HUES6 (cell line): ENCODE data around the gene TRIM4.
"Not testable (repeated sequence)": the region's sequence is repeated elsewhere in the genome, so short reads cannot be mapped to it uniquely, and the experiment has no call there.

Experiments used
- H3K27ac ChIP-seq: 2 replicates; pipeline ENCODE4 v1.7.0; 2013; ENCODE audit warnings: low read depth, mild to moderate bottlenecking, low read length, inconsistent platforms
- H3K27me3 ChIP-seq: 2 replicates; pipeline ENCODE4 v1.6.1; 2013; ENCODE audit warnings: low read length; ENCODE audit not compliant: control insufficient read depth, insufficient read depth
- H3K36me3 ChIP-seq: 2 replicates; pipeline ENCODE4 v1.6.1; 2013; ENCODE audit warnings: low read length; ENCODE audit not compliant: control insufficient read depth, insufficient read depth
- H3K4me1 ChIP-seq: 2 replicates; pipeline ENCODE4 v1.6.1; 2013; ENCODE audit warnings: low read length; ENCODE audit not compliant: control insufficient read depth, insufficient read depth
- H3K4me3 ChIP-seq: 2 replicates; pipeline ENCODE4 v1.5.1; 2013; ENCODE audit warnings: low read depth, low read length
- H3K9ac ChIP-seq: one replicate; pipeline ENCODE4 v1.6.1; 2013; ENCODE audit warnings: mild to moderate bottlenecking, low read length
- H3K9me3 ChIP-seq: 2 replicates; pipeline ENCODE4 v1.6.1; 2013; ENCODE audit warnings: low read depth, low read length; ENCODE audit not compliant: control insufficient read depth, insufficient read depth

The TRIM4 gene, protein sequence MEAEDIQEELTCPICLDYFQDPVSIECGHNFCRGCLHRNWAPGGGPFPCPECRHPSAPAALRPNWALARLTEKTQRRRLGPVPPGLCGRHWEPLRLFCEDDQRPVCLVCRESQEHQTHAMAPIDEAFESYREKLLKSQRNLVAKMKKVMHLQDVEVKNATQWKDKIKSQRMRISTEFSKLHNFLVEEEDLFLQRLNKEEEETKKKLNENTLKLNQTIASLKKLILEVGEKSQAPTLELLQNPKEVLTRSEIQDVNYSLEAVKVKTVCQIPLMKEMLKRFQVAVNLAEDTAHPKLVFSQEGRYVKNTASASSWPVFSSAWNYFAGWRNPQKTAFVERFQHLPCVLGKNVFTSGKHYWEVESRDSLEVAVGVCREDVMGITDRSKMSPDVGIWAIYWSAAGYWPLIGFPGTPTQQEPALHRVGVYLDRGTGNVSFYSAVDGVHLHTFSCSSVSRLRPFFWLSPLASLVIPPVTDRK

DNA sequence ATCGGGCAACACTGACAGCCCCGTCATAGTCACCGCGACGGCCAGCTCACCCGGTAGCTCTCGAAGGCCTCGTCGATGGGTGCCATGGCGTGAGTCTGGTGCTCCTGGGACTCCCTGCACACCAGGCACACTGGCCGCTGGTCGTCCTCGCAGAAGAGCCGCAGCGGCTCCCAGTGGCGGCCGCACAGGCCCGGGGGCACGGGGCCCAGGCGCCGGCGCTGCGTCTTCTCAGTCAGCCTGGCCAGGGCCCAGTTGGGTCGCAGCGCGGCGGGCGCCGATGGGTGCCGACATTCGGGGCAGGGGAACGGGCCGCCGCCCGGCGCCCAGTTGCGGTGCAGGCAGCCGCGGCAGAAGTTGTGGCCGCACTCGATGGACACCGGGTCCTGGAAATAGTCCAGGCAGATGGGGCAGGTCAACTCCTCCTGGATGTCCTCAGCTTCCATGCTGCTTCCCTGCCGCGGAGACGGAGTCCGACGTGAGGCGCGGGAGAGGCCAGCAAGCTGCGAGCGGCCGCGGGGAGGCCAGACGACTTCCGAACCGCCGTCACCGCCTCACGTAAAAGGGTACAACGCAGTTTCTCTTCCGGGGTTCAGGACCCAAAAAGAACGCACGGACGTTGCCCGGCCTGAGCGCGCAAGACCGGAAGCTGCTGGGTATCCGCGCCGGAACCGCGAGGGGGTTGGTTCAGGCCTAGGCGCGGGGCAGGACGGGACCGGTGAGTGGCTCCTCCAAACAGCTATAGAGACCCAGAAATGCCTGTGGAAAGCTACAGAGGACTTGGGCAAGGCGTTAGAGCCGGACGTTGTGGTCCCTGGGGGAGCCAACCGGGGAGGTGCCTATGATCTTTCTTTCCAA, at the start of gene TRIM4:
TRIM4 (minus strand) TSS at position 572 of the 855 bp plus-strand sequence; CDS start at position 443, 129 bp downstream.
- H3K4me3 ChIP-seq: peak within 1 kb of the TSS; percentile 76
- no peak within 1 kb of the TSS for H3K27ac ChIP-seq
- peak within 1 kb of the TSS; percentile 36 for H3K9ac ChIP-seq
- H3K4me1 ChIP-seq: no peaks in the 10 kb centered on the region
- H3K36me3 ChIP-seq: no peaks in the 10 kb centered on the region
- 0 out of 2 replicates have a peak, but pooled peaks cover 4% of the 10 kb centered on the region for H3K27me3 ChIP-seq
- peaks cover 15% of the 10 kb centered on the region for H3K9me3 ChIP-seq

DNA sequence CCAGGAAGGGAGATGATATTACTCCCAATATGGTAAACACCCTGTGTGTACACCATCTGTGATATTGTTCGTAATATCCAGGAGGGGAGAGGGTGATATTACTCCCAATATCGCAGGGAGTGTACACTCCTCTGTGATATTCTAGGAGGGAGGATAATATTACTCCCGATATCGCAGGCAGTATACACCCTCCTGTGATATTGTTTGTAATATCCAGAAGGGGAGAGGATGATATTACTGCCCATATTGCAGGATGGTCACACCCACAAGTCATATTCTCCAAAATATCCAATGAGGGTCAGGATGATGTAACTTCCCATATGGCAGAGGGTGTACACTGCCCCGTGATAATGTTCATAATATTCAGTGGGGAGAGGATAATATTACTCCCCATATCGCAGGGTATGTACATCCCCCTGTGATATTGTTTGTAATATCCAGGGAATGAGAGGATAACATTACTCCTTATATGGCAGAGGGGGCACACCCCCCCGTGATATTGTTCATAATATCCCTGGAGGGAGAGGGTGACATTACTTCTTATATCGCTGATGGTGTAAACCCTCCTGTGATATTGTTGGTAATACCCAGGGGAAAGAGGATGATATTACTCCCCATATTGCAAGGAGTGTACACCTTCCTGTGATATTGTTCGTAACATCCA, 39.4 kb upstream of the TRIM4 start:
- peaks cover 59% of the 10 kb centered on the region for H3K27me3 ChIP-seq
- H3K4me1 ChIP-seq: no peaks in the 10 kb centered on the region
- H3K36me3 ChIP-seq: no peaks in the 10 kb centered on the region

DNA sequence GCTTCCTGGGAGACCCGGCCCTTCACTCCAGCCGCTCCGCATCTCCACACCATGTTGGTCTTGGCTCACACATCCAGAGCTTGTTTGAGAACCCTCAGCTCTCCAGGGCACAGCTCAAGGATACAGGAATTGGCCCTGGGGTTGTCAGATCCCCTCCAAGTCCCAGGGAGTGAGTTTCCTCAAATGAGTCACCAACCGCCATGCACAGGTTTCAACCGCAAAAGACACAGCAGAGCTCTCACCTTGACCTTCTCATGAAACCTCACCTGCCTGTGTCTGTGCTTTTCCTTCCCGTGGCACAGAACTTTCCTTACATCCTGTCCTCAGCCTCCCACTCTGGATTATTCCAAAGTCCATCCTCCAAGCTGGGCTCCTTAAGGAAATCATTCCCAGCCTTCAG, 35.9 kb upstream of the TRIM4 start:
- Histone ChIP-seq H3K27me3 (peaks cover 28% of the 10 kb centered on the region), H3K27ac (no peak overlapping the region), H3K9ac (no peak overlapping the region), H3K4me1 (no peaks in the 10 kb centered on the region), H3K4me3 (no peak overlapping the region), H3K9me3 (peaks cover 13% of the 10 kb centered on the region), H3K36me3 (no peaks in the 10 kb centered on the region)

More for the DNA sequence above, 39.4 kb upstream of the TRIM4 start:
- Histone ChIP-seq H3K4me3 (no peak overlapping the region), H3K9me3 (no peaks in the 10 kb centered on the region), H3K27ac (no peak overlapping the region), H3K9ac (no peak overlapping the region)

DNA sequence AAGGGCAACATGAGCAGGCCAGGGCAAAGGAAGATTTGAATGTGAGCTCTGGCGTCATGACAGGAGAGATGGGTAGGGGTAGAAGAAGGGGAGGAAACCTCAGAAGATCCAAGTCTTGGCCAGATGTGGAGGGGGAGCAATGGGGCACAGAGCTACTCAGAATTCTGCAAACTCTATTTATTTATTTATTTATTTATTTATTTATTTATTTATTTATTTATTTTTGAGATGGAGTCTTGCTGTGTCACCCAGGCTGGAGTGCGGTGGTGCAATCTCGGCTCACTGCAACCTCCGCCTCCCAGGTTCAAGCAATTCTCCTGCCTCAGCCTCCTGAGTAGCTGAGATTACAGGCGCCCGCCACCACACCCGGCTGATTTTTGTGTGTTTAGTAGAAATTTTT, 35.3 kb upstream of the TRIM4 start:
- H3K36me3 ChIP-seq, H3K4me1 ChIP-seq, H3K9ac ChIP-seq, H3K27ac ChIP-seq, H3K4me3 ChIP-seq: not testable (repeated sequence)
- peaks cover 19% of the 10 kb centered on the region for H3K9me3 ChIP-seq
- peaks cover 22% of the 10 kb centered on the region for H3K27me3 ChIP-seq

DNA sequence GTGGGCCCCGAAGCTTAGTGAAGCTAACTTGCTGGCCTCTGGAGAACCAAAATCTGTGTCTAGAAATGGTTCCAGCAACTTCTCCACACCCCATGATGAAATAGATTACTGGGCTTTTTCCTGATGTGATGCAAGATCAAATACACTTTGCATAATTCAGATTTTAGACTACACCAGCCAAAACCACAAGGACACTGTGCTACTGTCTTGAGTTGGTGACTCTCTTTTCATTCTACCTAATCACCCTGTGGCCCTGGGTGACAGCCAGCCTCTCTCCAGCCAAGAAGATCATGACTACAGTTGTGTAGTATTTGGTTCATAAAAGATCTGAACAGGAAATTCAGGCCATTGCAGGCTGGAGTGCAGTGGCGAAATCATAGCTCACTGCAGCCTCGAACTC, 34.3 kb upstream of the TRIM4 start:
- Histone ChIP-seq H3K36me3 (no peaks in the 10 kb centered on the region), H3K9me3 (peaks cover 22% of the 10 kb centered on the region), H3K4me1 (no peaks in the 10 kb centered on the region), H3K4me3 (no peak overlapping the region), H3K27ac (no peak overlapping the region), H3K27me3 (peaks cover 13% of the 10 kb centered on the region; the same call in 1 of the 2 replicates), H3K9ac (no peak overlapping the region)

DNA sequence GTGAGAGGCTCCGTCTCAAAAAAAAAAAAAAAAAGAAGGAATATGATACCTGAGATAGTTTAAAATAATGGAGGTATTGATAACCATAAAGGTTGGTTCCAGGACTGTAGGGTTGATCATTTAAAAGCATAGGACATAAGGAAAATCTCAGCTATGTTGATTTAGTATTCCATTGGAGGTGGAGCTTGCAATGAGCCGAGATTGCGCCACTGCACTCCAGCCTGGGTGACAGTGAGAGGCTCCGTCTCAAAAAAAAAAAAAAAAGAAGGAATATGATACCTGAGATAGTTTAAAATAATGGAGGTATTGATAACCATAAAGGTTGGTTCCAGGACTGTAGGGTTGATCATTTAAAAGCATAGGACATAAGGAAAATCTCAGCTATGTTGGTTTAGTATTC, 33.3 kb upstream of the TRIM4 start:
- not testable (repeated sequence) for H3K4me1 ChIP-seq, H3K27ac ChIP-seq, H3K9ac ChIP-seq, H3K36me3 ChIP-seq, H3K4me3 ChIP-seq, H3K27me3 ChIP-seq
- peaks cover 24% of the 10 kb centered on the region for H3K9me3 ChIP-seq

DNA sequence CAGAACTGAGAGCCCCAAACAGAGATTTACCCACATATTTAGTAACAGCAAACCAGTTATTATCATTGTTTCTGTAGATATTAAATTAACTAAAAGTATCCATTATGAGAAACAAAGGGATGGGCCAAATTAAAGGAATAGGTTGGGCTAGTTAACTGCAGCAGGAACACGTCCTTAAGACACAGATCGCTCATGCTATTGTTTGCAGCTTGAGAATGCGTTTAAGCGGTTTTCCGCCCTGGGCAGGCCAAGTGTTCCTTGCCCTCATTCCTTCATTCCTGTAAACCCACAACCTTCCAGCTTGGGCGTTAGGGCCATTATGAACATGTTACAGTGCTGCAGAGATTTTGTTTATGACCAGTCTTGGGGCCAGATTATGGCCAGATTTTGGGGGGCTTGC, 31.5 kb upstream of the TRIM4 start:
- H3K4me3 ChIP-seq, H3K27me3 ChIP-seq, H3K27ac ChIP-seq, H3K4me1 ChIP-seq, H3K36me3 ChIP-seq, H3K9ac ChIP-seq: not testable (repeated sequence)
- H3K9me3 ChIP-seq: peaks cover 28% of the 10 kb centered on the region

DNA sequence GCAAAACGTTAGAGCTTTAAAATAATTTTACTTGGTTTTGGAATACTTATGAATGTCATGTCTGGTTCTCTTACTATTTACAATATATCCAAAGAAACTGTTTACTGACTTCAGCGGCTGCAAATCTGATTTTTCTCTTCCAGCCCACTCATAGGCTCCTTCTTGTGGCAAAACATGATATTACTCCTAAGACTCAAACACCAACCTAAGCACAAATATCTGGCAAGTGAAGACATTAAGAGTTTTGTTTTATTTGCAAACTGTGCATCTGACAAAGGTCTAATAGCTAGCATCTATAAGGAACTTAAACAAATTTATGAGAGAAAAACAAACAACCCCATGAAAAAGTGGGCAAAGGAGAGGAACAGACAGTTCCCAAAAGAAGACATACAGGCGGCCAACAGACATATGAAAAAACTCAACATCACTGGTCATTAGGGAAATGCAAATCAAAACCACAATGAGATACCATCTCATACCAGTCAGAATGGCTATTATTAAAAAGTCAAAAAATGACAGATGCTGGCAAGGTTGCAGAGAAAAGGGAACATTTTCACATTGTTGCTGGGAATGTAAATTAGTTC, 30.4 kb upstream of the TRIM4 start:
- peaks cover 5% of the 10 kb centered on the region for H3K4me1 ChIP-seq
- H3K27ac ChIP-seq: no peak overlapping the region
- no peak overlapping the region for H3K9ac ChIP-seq
- H3K27me3 ChIP-seq: no peaks in the 10 kb centered on the region
- H3K4me3 ChIP-seq: no peak overlapping the region
- peaks cover 28% of the 10 kb centered on the region for H3K9me3 ChIP-seq
- no peaks in the 10 kb centered on the region for H3K36me3 ChIP-seq

DNA sequence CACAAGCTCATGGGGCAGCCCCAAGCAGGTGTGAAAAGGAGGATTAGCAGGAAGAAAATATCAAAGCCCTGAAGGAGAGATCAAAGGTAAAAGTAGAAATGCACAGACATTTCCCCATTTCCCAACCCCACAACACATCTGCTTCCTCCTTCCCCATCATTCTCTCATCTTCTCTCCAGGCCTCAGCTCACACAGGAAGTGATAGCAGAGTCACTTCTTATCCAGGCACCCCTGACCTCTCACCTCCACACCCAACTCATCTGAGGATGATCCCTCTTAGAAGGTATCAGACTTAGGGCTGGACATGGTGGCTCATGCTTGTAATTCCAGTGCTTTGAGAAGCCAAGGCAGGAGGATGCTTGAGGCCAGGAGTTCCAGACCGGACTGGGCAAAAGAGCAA, 28.3 kb upstream of the TRIM4 start:
- Histone ChIP-seq H3K27ac (no peak overlapping the region), H3K27me3 (no peaks in the 10 kb centered on the region), H3K4me3 (no peak overlapping the region), H3K9me3 (peaks cover 28% of the 10 kb centered on the region), H3K36me3 (no peaks in the 10 kb centered on the region), H3K4me1 (peaks cover 16% of the 10 kb centered on the region), H3K9ac (no peak overlapping the region)

DNA sequence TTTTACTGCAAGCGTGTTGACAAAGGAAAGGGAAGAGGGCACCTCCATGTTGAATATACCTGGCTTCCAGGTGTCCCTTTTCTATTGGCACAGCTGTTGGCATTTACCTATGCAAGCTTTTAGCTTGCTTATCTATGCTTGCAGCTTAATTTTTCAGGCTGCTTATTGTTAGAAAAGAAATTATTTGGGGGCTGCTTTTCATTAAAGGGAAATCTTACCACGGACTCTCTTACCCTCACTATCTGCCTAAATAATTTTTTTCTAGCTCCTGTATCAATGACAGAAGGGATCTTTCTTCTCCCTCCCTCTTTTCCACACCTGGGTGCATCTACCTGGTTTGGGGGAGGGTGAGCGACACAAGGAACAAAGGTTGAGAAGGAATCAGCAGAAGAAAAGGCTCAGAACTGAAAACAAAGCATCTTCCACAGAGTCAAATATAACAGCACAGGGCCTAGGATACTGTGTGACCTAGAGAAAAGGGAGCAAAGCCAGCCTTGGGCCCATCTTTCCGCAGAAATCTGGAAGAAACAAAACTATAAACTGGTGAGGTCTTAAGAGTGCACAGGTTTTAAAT, 25.3 kb upstream of the TRIM4 start:
- Histone ChIP-seq H3K27me3 (no peaks in the 10 kb centered on the region), H3K4me1 (peaks cover 16% of the 10 kb centered on the region), H3K9me3 (peaks cover 14% of the 10 kb centered on the region), H3K36me3 (no peaks in the 10 kb centered on the region), H3K9ac (peak overlapping the region; percentile 67), H3K27ac (peak overlapping the region; percentile 95), H3K4me3 (0 out of 2 replicates have a peak overlapping the region, but pooled peaks have one; percentile 3)
